Mesendoderm (in vitro differentiated cells): ENCODE results near the gene FCER1G. TPM values are rescaled to one million over a fixed set of nuclear protein-coding genes. Genes with fewer than 3 reads are reported as not detected.
A peak's percentile ranks its signal among the peaks of the same experiment; 100 is the strongest.

Experiments
- DNase-seq: peaks from one replicate; pipeline ENCODE4 v3.0.0; 2013
- H2AK5ac ChIP-seq: 2 replicates; pipeline ENCODE4 v1.6.1; 2013; ENCODE audit warnings: low read length, inconsistent platforms
- H2BK120ac ChIP-seq: 2 replicates; pipeline ENCODE4 v1.6.1; 2013; ENCODE audit warnings: low read depth, mild to moderate bottlenecking, low read length, moderate library complexity, mixed read lengths
- H2BK15ac ChIP-seq: replicated peaks from 2 replicates; pipeline ENCODE4 v1.6.1; 2013; ENCODE audit warnings: low read depth, mild to moderate bottlenecking, moderate library complexity
- H2BK5ac ChIP-seq: 2 replicates; pipeline ENCODE4 v1.6.1; 2013; ENCODE audit warnings: low read length, inconsistent platforms
- H3K18ac ChIP-seq: 2 replicates; pipeline ENCODE4 v1.6.1; 2013; ENCODE audit warnings: mild to moderate bottlenecking, low read length, mixed read lengths
- H3K23ac ChIP-seq: one replicate; pipeline ENCODE4 v1.6.1; 2013; ENCODE audit warnings: low read length
- H3K27ac ChIP-seq: 2 replicates; pipeline ENCODE4 v1.5.1; 2013; ENCODE audit warnings: low read depth, mild to moderate bottlenecking, inconsistent platforms, low read length, moderate library complexity
- H3K27me3 ChIP-seq: 2 replicates; pipeline ENCODE4 v1.6.1; 2013; ENCODE audit warnings: low read length, control low read depth, mild to moderate bottlenecking, inconsistent platforms; ENCODE audit not compliant: insufficient read depth, poor library complexity
- H3K36me3 ChIP-seq: 2 replicates; pipeline ENCODE4 v1.6.1; 2013; ENCODE audit warnings: low read length, inconsistent platforms; ENCODE audit not compliant: control insufficient read depth, insufficient read depth
- H3K4ac ChIP-seq: one replicate; pipeline ENCODE4 v1.6.1; 2013; ENCODE audit warnings: low read depth, mild to moderate bottlenecking, low read length, moderate library complexity
- H3K4me1 ChIP-seq: 2 replicates; pipeline ENCODE4 v1.6.1; 2013; ENCODE audit warnings: low read depth, low read length, inconsistent platforms; ENCODE audit not compliant: control insufficient read depth
- H3K4me2 ChIP-seq: 2 replicates; pipeline ENCODE4 v1.6.1; 2013; ENCODE audit warnings: low read length
- H3K4me3 ChIP-seq: 2 replicates; pipeline ENCODE4 v1.5.1; 2013; ENCODE audit warnings: mild to moderate bottlenecking, low read length
- H3K56ac ChIP-seq: one replicate; pipeline ENCODE4 v1.6.1; 2013; ENCODE audit warnings: low read length
- H3K79me1 ChIP-seq: 2 replicates; pipeline ENCODE4 v1.6.1; 2013; ENCODE audit warnings: low read length, inconsistent platforms
- H3K79me2 ChIP-seq: 2 replicates; pipeline ENCODE4 v1.6.1; 2013; ENCODE audit warnings: mild to moderate bottlenecking, low read length; ENCODE audit not compliant: control insufficient read depth, insufficient read depth
- H3K9ac ChIP-seq: 2 replicates; pipeline ENCODE4 v1.6.1; 2013; ENCODE audit warnings: low read length, inconsistent platforms
- H4K5ac ChIP-seq: one replicate; pipeline ENCODE4 v1.6.1; 2013; ENCODE audit warnings: low read length
- H4K8ac ChIP-seq: one replicate; pipeline ENCODE4 v1.6.1; 2013; ENCODE audit warnings: low read depth, mild to moderate bottlenecking, control low read depth, low read length, moderate library complexity
- WGBS: extraction: QIAGEN DNeasy Blood & Tissue Kit; methylation state at CpG from one replicate; pipeline ENCODE4 v1.1.7; 2013; ENCODE audit warnings: low lambda C conversion rate, missing lambda C conversion rate; ENCODE audit not compliant: insufficient coverage; ENCODE audit errors: extremely low coverage; 5-methylcytosine and 5-hydroxymethylcytosine counted together
- polyA plus RNA-seq, 2 experiments: library from polyadenylated mRNA; stranded (reverse); fragments of 200-250 nt; gene quantifications; one replicate each; pipeline ENCODE4 v1.2.3, GENCODE V29; 2013

The FCER1G gene
- 0.56 TPM for polyA plus RNA-seq (2013, experiment 1 of 2)
- 0.80 TPM for polyA plus RNA-seq (2013, experiment 2 of 2)

- H3K56ac ChIP-seq, result no peak within 1 kb of the TSS
- no peak within 1 kb of the TSS for H3K9ac ChIP-seq
- no peak within 1 kb of the TSS for H3K4me2 ChIP-seq
- no peak within 1 kb of the TSS for H3K4me3 ChIP-seq
- H3K27me3 ChIP-seq, result no peaks in the 10 kb centered on the region
- peaks cover 14% of the 10 kb centered on the region for H3K36me3 ChIP-seq
- H4K5ac ChIP-seq, result no peak within 1 kb of the TSS
- peaks cover under 1% of the 10 kb centered on the region for H3K4me1 ChIP-seq
- H4K8ac ChIP-seq, result no peak within 1 kb of the TSS
- H2BK120ac ChIP-seq, result no peak within 1 kb of the TSS
- WGBS, result no CpG with 5 or more reads among the region's 10 CpGs
- H3K27ac ChIP-seq, result no peak within 1 kb of the TSS
- H2BK5ac ChIP-seq, result no peak within 1 kb of the TSS
- no peak within 1 kb of the TSS for H3K4ac ChIP-seq
- no peaks in the 10 kb centered on the region for H3K79me2 ChIP-seq
- no peak within 1 kb of the TSS for H2BK15ac ChIP-seq
- no peak within 1 kb of the TSS for H3K18ac ChIP-seq
- no peak within 1 kb of the TSS for H3K23ac ChIP-seq
- H2AK5ac ChIP-seq, result no peak within 1 kb of the TSS
- no peak for DNase-seq
- no peaks in the 10 kb centered on the region for H3K79me1 ChIP-seq
Measured at GRCh38 chr1:161215076-161215475, at the start of gene FCER1G. Gene FCER1G (plus strand): TSS chr1:161215295. CDS start chr1:161215322, 27 bp downstream.

- Histone ChIP-seq H3K79me2 (no peaks in the 10 kb centered on the region), H3K56ac (peak within 1 kb of the TSS; percentile 89), H2BK120ac (no peak within 1 kb of the TSS), H3K79me1 (no peaks in the 10 kb centered on the region), H2AK5ac (no peak within 1 kb of the TSS), H3K27me3 (no peaks in the 10 kb centered on the region), H4K5ac (no peak within 1 kb of the TSS), H3K4ac (no peak within 1 kb of the TSS), H3K4me1 (no peaks in the 10 kb centered on the region), H3K18ac (no peak within 1 kb of the TSS), H3K36me3 (peaks cover 2% of the 10 kb centered on the region), H2BK15ac (no peak within 1 kb of the TSS), H3K27ac (peak within 1 kb of the TSS; percentile 10), H3K9ac (peak within 1 kb of the TSS; percentile 83), H2BK5ac (no peak within 1 kb of the TSS), H4K8ac (no peak within 1 kb of the TSS), H3K23ac (no peak within 1 kb of the TSS), H3K4me3 (peak within 1 kb of the TSS; percentile 76), H3K4me2 (peak within 1 kb of the TSS; percentile 94)
- no CpG with 5 or more reads among the region's 54 CpGs for WGBS
- DNase-seq, result peak; percentile 99
Measured at GRCh38 chr1:161165742-161166668, 49.1 kb upstream of the FCER1G start, which contains the start of gene PPOX. Gene PPOX (plus strand): TSS chr1:161166426. CDS start chr1:161166848, 422 bp downstream.

- no peak overlapping the region for H3K4ac ChIP-seq
- no peak overlapping the region for H2AK5ac ChIP-seq
- H3K18ac ChIP-seq, result no peak overlapping the region
- peak overlapping the region; percentile 76 for H3K4me3 ChIP-seq
- H3K36me3 ChIP-seq, result peaks cover 4% of the 10 kb centered on the region
- no peak overlapping the region for H2BK120ac ChIP-seq
- H3K27me3 ChIP-seq, result no peaks in the 10 kb centered on the region
- H3K27ac ChIP-seq, result peak overlapping the region; percentile 10
- WGBS, result no CpG with 5 or more reads among the region's 33 CpGs
- no peak overlapping the region for H2BK15ac ChIP-seq
- H3K4me2 ChIP-seq, result peak overlapping the region; percentile 77
- peak; percentile 74 for DNase-seq
- H3K79me1 ChIP-seq, result no peaks in the 10 kb centered on the region
- H3K9ac ChIP-seq, result peak overlapping the region; percentile 83
- H2BK5ac ChIP-seq, result no peak overlapping the region
- H3K56ac ChIP-seq, result peak overlapping the region; percentile 85
- no peak overlapping the region for H4K8ac ChIP-seq
- no peaks in the 10 kb centered on the region for H3K4me1 ChIP-seq
- H3K23ac ChIP-seq, result no peak overlapping the region
- no peaks in the 10 kb centered on the region for H3K79me2 ChIP-seq
- H4K5ac ChIP-seq, result no peak overlapping the region
Measured at GRCh38 chr1:161166669-161167548, 48.2 kb upstream of the FCER1G start.

- Histone ChIP-seq H3K23ac (no peak overlapping the region), H3K9ac (no peak overlapping the region), H3K4ac (no peak overlapping the region), H3K36me3 (peaks cover 10% of the 10 kb centered on the region), H2BK5ac (no peak overlapping the region), H3K56ac (no peak overlapping the region), H4K8ac (no peak overlapping the region), H2BK15ac (no peak overlapping the region), H3K27ac (no peak overlapping the region), H3K27me3 (no peaks in the 10 kb centered on the region), H3K4me1 (no peaks in the 10 kb centered on the region), H4K5ac (no peak overlapping the region), H3K4me2 (no peak overlapping the region), H2BK120ac (no peak overlapping the region), H2AK5ac (no peak overlapping the region), H3K18ac (no peak overlapping the region), H3K4me3 (no peak overlapping the region), H3K79me2 (no peaks in the 10 kb centered on the region), H3K79me1 (no peaks in the 10 kb centered on the region)
- WGBS, result no CpG with 5 or more reads among the region's 9 CpGs
- DNase-seq, result no peak
Measured at GRCh38 chr1:161168906-161169305, 46.2 kb upstream of the FCER1G start.

- Histone ChIP-seq H3K4me3 (no peak overlapping the region), H2BK5ac (no peak overlapping the region), H3K9ac (no peak overlapping the region), H3K79me1 (peaks cover 2% of the 10 kb centered on the region), H3K56ac (no peak overlapping the region), H3K23ac (no peak overlapping the region), H3K27me3 (no peaks in the 10 kb centered on the region), H3K79me2 (no peaks in the 10 kb centered on the region), H4K5ac (no peak overlapping the region), H3K4me2 (no peak overlapping the region), H3K27ac (no peak overlapping the region), H4K8ac (no peak overlapping the region), H3K18ac (no peak overlapping the region), H2BK120ac (no peak overlapping the region), H3K4ac (no peak overlapping the region), H2BK15ac (no peak overlapping the region), H2AK5ac (no peak overlapping the region), H3K36me3 (peaks cover 10% of the 10 kb centered on the region), H3K4me1 (no peaks in the 10 kb centered on the region)
- WGBS, result no CpG with 5 or more reads among the region's 5 CpGs
- DNase-seq, result no peak
Measured at GRCh38 chr1:161171191-161171590, 43.9 kb upstream of the FCER1G start.
